Osteocyte (in vitro differentiated cells): ENCODE measurements around the gene SARNP. TPM values are rescaled to one million over a fixed set of nuclear protein-coding genes. Genes with fewer than 3 reads are reported as not detected.

Experiments
- DNase-seq: peaks from one replicate; pipeline ENCODE4 v3.0.0; 2021; ENCODE audit warnings: mixed read lengths; ENCODE audit not compliant: unreplicated experiment; ENCODE audit errors: extremely low spot score
- H3K27ac Mint-ChIP-seq: one replicate; pipeline ENCODE4 v1.8.0; 2021; ENCODE audit warnings: mild to moderate bottlenecking, mixed read lengths; ENCODE audit not compliant: unreplicated experiment
- H3K27me3 Mint-ChIP-seq: one replicate; pipeline ENCODE4 v1.8.0; 2021; ENCODE audit warnings: mixed read lengths; ENCODE audit not compliant: unreplicated experiment
- H3K36me3 Mint-ChIP-seq: one replicate; pipeline ENCODE4 v1.8.0; 2021; ENCODE audit warnings: mixed read lengths; ENCODE audit not compliant: unreplicated experiment
- H3K4me1 Mint-ChIP-seq: one replicate; pipeline ENCODE4 v1.8.0; 2021; ENCODE audit warnings: mixed read lengths; ENCODE audit not compliant: unreplicated experiment
- H3K4me3 Mint-ChIP-seq: one replicate; pipeline ENCODE4 v1.8.0; 2021; ENCODE audit warnings: mild to moderate bottlenecking, moderate library complexity, mixed read lengths; ENCODE audit not compliant: unreplicated experiment
- H3K9me3 Mint-ChIP-seq: one replicate; pipeline ENCODE4 v1.8.0; 2021; ENCODE audit warnings: mixed read lengths; ENCODE audit not compliant: unreplicated experiment
- total RNA-seq: library from RNA; stranded (reverse); gene quantifications from 2 replicates; pipeline ENCODE4 v1.2.1, GENCODE V29; 2021
- TF ChIP-seq, protein P1 (sequence below): fragments of 200-600 bp; sonication (generic); IDR thresholded peaks from 2 replicates; pipeline ENCODE4 v1.5.0; 2021; ENCODE audit warnings: antibody characterized with exemption, mild to moderate bottlenecking, moderate library complexity

Gene SARNP
- total RNA-seq, 1 donor from 2014 or later = 56.1 TPM

DNA sequence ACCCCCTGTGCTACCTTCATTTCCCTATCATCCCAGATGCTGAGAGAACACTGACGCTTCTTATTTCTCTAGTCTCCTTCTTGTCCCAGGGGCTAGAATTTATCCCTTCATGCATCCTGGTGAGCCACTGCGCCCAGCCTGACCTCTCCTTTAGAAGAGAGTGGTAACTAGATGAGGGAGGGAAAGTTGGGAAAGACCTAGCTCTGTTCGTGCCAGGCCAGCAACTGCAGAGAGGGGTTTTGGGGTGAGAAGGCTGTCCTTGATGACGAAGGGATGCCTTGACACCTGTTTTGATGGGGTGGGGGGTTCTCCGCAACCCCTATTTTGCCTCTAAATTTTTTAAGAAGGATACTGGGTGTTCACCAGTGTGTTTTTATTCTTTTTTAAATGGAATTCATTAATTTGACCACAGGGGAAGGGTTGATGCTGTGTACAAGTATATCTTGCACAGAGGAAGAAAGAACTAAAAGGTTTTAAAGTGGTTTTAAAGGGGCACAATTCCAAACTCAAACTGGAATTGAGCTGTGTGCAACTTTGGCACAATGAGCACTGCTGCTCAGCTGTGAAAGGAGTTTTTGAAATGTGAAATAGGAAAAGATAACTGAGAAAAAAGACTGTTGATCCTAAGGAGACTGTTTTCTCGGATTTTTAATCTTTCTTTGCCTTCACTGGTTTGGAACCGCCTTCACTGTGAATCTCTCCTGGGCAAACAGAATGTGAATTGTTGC is 32.3 kb upstream of the SARNP start:
- DNase-seq = no peak
- Mint-ChIP-seq H3K9me3 (no peaks in the 10 kb centered on the region), H3K27me3 (no peaks in the 10 kb centered on the region), H3K4me1 (peaks cover 34% of the 10 kb centered on the region), H3K27ac (peak overlapping the region; percentile 99), H3K36me3 (no peaks in the 10 kb centered on the region), H3K4me3 (no peak overlapping the region)
- TF ChIP-seq, protein P1, sequence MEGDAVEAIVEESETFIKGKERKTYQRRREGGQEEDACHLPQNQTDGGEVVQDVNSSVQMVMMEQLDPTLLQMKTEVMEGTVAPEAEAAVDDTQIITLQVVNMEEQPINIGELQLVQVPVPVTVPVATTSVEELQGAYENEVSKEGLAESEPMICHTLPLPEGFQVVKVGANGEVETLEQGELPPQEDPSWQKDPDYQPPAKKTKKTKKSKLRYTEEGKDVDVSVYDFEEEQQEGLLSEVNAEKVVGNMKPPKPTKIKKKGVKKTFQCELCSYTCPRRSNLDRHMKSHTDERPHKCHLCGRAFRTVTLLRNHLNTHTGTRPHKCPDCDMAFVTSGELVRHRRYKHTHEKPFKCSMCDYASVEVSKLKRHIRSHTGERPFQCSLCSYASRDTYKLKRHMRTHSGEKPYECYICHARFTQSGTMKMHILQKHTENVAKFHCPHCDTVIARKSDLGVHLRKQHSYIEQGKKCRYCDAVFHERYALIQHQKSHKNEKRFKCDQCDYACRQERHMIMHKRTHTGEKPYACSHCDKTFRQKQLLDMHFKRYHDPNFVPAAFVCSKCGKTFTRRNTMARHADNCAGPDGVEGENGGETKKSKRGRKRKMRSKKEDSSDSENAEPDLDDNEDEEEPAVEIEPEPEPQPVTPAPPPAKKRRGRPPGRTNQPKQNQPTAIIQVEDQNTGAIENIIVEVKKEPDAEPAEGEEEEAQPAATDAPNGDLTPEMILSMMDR = no peak

DNA sequence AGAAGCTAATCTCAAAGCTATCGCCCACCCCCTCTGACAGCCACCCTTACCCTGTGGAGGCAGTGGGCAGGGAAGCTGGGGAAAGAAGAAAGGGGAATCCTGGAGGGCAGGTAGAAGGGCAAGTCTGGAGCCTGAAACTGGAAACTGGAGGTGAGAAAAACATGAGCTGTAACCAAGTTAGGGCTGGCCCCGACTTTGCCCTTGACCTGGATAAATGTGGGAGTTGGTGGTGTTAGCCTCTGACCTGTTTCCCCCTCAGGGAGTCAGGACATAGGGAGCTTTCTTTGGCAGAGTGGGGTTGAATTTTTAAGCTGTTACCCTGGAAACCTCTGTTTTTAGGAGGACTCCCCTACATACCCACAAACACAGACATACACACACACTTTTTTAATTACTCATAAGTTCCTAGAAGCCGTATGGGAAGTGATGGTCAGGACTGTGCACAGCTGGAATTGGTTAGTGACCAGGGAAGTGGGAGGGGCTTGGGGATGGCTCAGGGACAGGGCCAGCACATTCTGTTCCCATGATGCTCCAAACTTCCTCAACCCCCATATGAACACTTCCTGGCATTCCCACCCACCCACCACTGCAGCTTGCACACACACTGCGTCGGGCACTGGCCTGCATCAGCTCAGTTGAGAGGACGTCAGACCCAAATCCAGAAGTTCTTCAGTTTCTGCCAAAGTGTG is 30.2 kb upstream of the SARNP start:
- Mint-ChIP-seq H3K4me3 (peak overlapping the region; percentile 16), H3K27me3 (no peaks in the 10 kb centered on the region), H3K36me3 (no peaks in the 10 kb centered on the region), H3K4me1 (peaks cover 41% of the 10 kb centered on the region), H3K9me3 (no peaks in the 10 kb centered on the region), H3K27ac (peak overlapping the region; percentile 99)
- DNase-seq = peak; percentile 94
- TF ChIP-seq, protein P1 = no peak

DNA sequence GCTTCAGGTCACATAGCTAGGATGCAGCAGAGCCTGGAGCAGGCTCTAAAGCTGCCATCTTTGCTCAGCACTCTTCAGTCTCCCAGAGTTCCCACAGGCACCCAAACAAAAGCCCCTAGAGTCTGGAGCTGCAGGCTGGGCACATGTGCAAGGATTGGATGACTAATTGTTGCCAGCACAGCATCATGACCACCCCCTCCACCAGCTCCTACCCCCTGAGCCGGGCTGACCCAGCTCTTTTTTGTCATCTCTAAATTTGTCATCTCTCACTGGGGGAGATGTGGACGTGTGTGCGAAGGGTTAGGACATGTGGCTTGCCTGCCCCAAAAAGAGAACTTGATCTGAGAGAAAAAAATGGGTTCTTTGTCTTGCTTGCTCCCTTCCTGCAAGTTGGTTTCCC is 29.5 kb upstream of the SARNP start:
- H3K27ac Mint-ChIP-seq = peak overlapping the region; percentile 99
- TF ChIP-seq, protein P1 = no peak
- H3K27me3 Mint-ChIP-seq = no peaks in the 10 kb centered on the region
- no peaks in the 10 kb centered on the region for H3K36me3 Mint-ChIP-seq
- H3K4me1 Mint-ChIP-seq = peaks cover 48% of the 10 kb centered on the region
- DNase-seq = no peak
- no peaks in the 10 kb centered on the region for H3K9me3 Mint-ChIP-seq
- H3K4me3 Mint-ChIP-seq = no peak overlapping the region

DNA sequence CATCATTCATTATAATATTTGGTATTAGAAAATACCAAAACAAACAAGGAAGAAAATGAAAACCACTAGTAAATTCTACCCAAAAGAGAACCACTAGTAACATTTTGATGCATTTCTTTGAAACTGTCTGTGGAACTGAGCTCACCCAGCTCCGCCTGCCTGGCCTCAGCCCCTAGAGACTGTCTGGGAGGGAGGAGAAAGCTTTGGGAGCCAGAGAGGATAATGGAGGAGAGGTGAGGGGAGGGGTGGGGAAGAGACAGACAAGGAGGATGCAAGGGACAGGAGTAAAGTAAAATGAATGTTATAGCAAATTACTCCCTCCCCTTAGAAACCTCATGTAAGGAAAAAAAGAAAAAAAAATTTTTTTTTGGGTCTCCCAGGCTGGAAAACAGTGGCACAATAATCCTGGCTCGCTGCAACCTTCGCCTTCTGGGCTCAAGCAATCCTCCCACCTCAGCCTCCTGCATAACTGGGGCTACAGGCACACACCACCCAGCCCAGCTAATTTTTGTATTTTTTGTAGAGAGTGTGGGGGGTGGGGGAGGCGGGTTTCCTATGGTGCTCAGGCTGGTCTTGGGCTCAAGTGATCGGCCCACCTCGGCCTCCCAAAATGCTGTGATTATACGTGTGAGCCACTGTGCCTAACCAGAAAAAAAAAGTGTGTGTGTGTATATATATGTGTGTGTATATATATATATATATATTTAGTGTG is 28.4 kb upstream of the SARNP start:
- no peak for DNase-seq
- H3K9me3 Mint-ChIP-seq = no peaks in the 10 kb centered on the region
- H3K36me3 Mint-ChIP-seq = no peaks in the 10 kb centered on the region
- peak overlapping the region; percentile 99 for H3K27ac Mint-ChIP-seq
- TF ChIP-seq, protein P1 = no peak
- H3K27me3 Mint-ChIP-seq = no peaks in the 10 kb centered on the region
- H3K4me3 Mint-ChIP-seq = no peak overlapping the region
- H3K4me1 Mint-ChIP-seq = peaks cover 56% of the 10 kb centered on the region

DNA sequence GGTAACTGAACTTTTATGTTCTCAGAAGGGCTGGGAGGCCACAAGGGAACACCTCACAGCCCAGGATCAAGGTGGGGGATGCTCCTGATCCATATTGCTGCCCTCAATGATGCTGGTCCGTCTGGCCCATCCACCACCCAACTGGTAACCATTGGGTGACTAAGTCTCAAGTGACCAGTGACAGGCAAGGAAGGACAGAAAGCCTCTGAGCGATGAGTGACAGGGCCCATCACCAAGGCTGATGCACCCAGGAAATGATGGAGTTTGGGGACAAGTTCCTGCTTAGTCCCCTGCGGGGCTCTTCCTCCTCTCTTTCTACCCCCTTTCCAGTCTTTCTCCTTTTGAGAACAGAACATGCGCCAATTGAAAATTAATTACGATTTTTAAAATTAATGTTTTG is 27.8 kb upstream of the SARNP start:
- no peaks in the 10 kb centered on the region for H3K36me3 Mint-ChIP-seq
- no peaks in the 10 kb centered on the region for H3K27me3 Mint-ChIP-seq
- TF ChIP-seq, protein P1 = no peak
- peaks cover 57% of the 10 kb centered on the region for H3K4me1 Mint-ChIP-seq
- no peaks in the 10 kb centered on the region for H3K9me3 Mint-ChIP-seq
- H3K27ac Mint-ChIP-seq = peak overlapping the region; percentile 99
- H3K4me3 Mint-ChIP-seq = no peak overlapping the region
- no peak for DNase-seq
